SKM-1 (cell line): ENCODE measurements around the gene MRAS.

Experiments
- DNase-seq: peaks from one replicate; lab custom pipeline; 2025; ENCODE audit not compliant: unreplicated experiment; lab: John Stamatoyannopoulos, UW

MRAS gene

DNA sequence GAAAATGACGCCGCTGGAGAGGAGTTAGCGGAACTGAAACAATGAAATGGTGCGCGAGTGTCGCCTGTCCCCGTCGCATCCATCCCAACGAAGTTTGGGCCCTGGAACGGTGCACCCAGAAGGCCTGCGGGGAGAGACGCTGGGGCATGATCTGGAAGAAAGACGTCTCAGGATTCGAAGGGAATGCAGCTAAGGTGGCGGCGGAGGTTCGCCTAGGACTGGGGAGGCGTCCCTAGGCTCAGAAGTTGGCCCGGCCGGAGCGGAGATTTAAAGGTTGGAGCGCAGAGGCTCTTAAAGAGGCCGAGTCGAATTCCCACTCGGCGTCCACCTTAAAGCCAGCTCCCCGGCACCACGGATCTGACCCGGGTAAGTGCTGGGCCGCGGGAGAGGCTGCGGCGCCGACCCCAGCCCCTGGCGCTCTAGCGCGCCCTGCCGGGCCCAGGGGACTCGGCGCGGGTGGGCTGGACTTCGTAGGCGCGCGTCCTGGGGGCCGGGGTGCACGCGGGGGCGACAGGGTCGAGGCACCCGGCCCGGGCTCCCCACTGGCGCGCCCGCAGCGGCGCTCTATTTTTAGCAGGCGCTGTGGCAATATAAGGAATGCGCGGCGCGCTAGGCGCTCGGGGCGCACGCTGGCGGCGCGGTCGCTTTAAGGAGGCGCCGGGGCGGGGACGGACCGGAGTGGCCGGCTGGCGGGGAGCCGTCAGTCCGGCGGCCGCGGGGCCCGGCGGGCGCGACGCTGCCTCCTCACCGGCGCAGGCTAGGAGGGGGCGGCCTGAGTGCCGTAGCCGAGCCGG is at the start of gene MRAS:
TSS of gene MRAS (plus strand) at position 620 of the 794 bp plus-strand sequence. CDS start 24,305 bp downstream, outside the sequence.
- DNase-seq = no peak

DNA sequence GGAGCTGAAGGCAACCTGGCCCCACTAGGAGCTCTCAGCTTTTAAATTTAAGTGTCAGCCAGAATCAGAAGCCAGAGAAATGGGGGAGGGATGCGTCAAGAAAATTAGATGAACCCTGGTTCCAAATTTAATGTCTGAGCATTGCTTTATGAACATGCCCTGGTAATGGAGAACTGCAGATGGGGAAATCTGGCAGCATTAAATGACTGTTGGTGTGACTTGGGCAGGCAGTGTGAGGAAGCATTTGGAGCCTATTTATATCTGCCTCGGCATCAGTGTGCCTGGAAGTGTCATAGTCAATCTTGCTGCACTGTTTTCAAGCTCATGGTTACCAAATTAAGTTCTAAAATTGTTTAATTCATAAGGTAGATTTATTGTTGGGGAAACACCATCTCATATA is 47.7 kb upstream of the MRAS start:
- DNase-seq = no peak

DNA sequence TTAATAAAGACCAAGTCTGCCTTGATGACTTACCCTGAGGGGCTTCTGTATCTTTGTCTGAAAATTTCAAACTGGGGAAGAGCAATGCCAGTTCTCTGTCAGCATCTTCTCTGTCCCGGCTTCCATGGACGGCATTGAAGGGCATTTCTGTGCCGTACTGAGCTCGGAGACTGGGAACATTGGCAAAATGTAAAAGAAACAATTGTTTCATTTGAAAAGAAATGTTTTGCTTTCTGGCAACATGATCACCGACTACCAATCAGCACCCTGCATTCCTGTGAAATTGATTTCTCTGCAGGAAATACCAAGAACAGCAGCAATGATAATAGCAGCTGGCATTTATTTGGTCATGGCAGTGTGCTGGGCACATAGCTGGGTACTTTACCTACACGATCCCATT is 44.9 kb upstream of the MRAS start:
- no peak for DNase-seq

DNA sequence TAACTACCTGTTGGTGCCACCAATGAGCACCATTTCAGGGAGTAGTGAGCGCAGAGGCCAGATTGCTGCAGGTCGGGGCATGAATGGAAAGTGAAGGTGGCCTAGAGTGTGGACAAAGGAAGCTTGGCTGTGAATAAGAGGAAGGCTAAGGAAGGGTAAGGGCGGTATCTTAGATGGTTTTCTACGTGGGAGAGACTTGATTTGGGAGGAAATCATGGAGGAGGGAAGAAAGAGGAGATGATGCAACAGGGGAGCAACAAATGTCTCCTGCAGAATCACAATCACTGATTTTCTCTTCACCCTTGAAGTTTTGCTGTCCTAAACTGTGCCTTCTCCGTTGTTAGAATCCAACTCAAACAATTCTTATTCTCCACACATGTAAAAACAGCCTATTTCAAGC is 40.5 kb upstream of the MRAS start:
- no peak for DNase-seq

DNA sequence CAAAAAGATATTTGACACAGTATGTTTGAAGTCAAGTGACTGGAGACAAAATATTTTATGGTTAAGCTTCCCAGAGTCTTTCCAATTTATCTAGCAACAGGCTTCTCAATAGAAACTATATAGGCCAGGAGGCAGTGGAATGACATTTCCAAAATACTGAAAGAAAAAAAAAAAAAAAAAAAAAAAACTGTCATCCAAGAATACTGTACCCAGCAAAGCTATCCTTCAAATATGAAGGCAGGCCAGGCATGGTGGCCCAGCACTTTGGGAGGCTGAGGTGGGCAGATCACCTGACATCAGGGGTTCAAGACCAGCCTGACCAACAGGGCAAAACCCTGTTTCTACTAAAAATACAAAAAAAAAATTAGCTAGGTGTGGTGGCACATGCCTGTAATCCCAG is 39.6 kb upstream of the MRAS start:
- no peak for DNase-seq

- DNase-seq = no peak
Observed at GRCh38 chr3:138310494-138310893, 37.9 kb upstream of the MRAS start.

GRCh38 chr3:138314751-138315150 is 33.6 kb upstream of the MRAS start:
- no peak for DNase-seq

DNA sequence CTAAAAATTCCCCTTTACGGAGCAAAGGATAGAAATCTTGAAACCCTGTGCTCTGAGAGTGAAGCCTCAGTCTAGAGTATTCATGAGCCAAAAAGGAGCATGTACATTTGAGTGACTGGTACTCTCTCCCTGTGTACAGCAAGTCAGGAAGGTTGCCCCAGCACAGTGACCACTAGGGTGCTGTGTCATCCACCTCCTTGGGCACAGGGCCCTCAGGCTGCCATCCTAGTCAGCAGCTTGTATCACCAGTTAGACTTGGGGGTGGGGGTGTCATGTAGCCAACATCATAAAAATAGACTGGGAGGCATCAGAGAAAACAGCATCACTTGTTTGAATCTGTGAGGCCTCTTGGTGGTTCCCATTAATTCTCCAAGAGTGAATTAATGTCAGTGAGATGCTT is 30.7 kb upstream of the MRAS start:
- DNase-seq = no peak

- DNase-seq = no peak
Observed at GRCh38 chr3:138323971-138324370, 24.4 kb upstream of the MRAS start.

GRCh38 chr3:138325990-138326389 is 22.4 kb upstream of the MRAS start:
- DNase-seq = no peak

GRCh38 chr3:138326866-138327595 is 21.3 kb upstream of the MRAS start:
- DNase-seq = no peak

- DNase-seq = no peak
Observed at GRCh38 chr3:138327831-138328230, 20.5 kb upstream of the MRAS start.

DNA sequence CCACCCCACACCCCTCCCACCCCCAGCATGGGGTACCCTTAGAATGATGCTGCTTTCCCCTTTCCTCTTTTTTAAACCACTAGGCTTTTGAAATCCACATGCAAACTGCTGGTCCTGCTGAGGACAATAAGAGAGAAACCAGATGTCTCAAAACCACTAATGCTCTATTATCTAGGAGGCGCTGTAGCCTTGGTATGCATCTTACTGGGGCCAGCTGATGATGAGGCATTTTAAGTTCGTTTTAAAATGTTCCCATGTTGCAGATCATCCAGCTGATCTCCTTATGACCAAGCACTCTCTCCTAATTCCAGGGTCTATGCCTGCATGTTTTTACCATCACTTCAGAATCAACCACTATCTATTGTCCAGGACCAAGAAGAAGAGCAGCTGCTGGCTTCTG is 20.0 kb upstream of the MRAS start:
- DNase-seq = peak; percentile 24

DNA sequence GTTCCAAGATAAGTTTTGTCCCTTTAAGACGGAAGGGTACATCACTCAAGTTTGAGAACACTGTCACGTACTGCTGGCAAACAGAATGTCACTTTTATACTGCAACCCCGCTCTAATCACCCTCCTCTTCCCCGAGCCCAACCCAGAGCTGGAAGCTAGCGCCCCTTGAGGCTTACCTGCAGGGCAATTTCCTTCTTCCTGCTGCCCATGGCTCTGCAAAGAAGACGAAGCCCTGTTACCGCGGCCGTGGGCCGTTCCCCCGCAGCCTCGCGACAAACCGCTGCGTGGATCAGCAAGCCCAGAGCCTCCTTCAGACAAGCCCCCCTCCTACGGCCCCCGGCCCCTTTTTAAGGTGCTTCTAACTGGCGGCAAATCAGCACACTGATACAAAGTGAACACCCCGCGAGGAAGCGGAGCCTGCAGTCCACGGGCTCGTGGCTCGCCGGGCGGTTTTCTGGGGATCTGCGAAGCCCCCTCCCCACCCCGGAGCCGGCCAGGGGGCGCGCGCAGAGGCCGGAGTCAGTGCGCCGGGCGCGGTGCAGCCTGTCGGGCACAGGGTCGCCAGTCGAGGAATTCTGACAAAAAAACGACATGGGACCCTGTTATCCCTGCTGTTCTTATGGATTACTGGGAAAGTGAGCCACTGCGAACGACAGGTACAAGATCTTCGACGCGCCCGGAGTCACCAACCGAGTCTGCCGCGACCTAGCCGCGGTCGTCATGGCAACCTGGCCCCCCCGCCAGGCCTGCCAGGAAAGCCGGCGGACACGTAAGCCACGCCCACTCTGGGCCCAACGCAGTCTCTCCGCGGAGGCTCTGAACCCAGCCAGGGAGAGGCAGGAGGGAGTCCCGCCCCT is 19.0 kb upstream of the MRAS start, which contains the start of gene NME9:
TSS of gene NME9 (minus strand) at position 725 of the 857 bp plus-strand sequence. CDS start at position 209, 516 bp downstream.
- DNase-seq = peak; percentile 38

DNA sequence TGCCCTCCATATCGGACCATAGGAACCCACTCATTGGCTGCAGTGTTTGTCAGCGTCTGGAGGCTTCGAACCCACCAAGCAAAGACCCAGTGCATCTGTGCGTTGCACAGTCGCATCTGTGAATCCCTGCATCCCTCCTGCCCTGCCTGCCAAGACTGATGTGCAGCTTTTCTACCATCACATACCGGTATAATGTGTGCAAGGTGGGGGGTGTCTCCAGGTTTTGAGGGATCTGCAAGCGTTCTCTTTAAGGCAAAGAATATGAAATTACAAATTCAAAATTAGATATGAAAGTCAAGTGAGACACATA is 18.4 kb upstream of the MRAS start:
- DNase-seq = no peak

DNA sequence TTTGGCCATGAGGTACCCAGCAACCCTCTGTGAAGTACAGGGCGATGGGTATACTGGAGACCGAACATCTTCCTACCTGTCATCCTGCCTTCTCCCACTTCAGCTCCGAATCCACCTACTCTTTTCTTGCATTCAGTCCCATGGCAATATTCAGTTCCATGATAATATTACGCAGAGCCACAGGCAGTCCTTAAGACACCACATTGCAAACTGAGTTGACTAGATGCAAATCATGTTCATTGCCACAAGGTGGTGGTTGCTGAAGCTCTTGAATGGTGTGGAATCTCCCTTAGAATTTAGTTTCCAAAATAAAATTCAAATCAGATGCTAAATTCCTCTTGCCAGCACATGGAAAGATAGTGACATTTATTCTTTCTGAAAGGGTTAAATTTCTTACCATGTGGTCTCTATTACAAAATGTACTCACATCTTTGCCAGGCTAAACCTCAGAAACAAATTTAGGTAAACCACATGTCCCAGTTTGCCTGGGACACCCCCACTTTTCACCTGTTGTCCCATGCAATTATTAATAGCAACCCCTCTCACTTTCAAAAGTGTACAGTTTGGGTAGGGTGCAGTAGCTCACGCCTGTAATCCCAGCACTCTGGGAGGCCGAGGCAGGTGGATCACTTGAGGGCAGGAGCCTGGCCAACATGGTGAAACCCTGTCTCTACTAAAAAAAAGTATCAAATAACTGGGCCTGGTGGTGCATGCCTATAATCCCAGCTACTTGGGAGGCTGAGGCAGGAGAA is 17.1 kb upstream of the MRAS start:
- DNase-seq = no peak

DNA sequence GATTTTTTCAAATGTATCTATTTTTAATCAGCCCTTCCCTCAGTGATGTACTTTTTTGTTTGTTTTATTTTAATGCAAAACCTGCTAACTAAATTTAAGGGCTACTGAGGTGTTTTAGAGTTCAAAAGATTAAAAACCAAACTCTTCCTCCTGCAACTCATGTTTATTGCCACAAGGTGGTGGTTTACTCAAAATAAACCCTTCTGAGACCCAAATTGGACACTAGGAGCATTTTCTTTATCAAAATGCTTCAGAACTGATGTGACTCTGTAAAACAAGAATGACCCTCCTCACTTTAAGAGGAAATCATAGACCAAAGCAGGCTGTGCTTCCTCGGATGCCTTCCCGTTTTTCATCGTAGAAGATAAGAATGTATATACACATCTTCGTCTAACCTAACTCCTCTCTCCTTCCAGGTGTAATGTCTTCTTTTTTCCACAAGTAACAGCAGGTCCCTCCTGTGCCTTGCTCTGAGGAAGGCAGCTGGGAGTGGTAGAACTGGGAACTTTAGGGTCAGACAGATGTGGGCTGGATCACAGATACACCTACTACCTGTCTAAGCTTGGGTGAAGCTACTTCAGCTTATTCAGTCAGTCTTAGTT is 15.8 kb upstream of the MRAS start:
- peak; percentile 39 for DNase-seq

DNA sequence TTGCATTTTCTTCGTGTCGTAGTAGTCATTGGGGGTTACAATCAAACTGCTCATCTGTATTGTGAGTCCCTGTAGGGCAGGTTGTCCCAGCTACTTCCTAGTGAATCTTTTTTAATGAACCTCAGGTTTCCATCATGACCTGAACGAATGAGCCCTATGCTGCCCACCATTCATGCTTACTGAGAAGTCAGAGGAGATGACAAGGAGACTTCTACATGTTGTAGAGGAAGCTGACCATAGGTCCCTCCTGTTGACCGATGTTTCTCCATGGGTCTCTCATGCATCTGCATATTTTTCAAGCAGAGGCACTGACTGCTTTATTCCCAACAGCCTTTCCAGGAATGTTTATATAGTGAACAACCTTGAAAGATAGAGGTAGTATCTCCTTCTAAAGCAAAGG is 13.8 kb upstream of the MRAS start:
- no peak for DNase-seq

GRCh38 chr3:138336454-138336999 is 11.9 kb upstream of the MRAS start:
- no peak for DNase-seq

DNA sequence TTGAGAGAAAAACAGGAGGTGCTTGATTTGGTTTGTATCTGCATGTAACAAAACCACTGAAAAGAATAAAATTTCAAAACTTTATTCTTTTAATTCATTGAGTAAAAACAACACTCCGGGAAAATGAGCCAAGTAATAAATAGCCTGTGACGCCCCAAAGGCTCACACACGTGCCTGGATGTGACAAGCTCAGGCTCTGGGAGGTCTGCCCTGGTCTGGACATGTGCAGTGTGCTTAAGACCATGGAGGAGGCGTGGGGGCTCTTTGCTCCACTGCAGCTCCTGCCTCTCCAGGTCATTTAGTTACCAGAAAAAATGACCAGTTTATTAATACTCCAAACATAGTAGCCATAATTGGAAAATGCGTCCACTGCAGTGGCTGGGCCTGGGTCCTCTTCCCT is 10.1 kb upstream of the MRAS start:
- DNase-seq = no peak
